ENCODE data around the gene FAM217A. TPM values are rescaled to one million over a fixed set of nuclear protein-coding genes. Genes with fewer than 3 reads are reported as not detected.
"Not testable (repeated sequence)": the region's sequence is repeated elsewhere in the genome, so short reads cannot be mapped to it uniquely, and the experiment has no call there.

The FAM217A gene
- total RNA-seq, 1 donor from 2014 or later: not detected

DNA sequence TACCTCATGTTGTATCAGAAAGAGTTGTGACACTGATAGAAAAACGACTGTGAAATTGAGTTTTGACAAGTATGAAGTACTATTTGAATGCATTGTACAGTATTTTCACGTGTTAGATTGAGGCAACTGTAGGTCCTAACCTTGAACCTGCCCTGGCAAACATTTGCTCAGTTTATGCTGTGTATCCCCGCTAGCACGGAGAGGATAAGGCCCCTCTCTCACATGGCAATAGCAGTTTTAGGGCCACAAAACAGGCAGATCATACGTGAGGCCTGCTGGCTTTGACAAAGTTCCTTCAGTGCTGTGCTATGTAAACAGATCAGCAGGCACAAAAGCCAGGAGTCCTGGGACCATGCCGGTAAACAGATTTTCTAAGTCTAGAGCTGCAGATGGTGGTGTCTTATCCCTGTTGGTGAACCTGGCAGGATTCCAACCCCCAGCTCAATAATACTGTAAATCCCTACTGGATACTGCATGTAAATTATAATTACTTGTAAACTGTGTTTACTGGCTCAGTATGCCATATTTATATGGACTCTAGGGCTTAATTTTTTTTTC lies 23.8 kb upstream of the FAM217A start:
- Histone ChIP-seq H3K9me3 (no peaks in the 10 kb centered on the region), H3K4me1 (no peaks in the 10 kb centered on the region), H3K27me3 (no peaks in the 10 kb centered on the region), H3K27ac (no peak overlapping the region), H3K4me3 (no peak overlapping the region), H3K36me3 (no peaks in the 10 kb centered on the region)
- intact Hi-C loops (cut with DNase I): no loop called here
- DNase-seq (ENCODE audit: extremely low spot score in 2 of 2): no peak
- no peak for TF ChIP-seq CTCF (IDR thresholded peaks at IDR 0.05)

DNA sequence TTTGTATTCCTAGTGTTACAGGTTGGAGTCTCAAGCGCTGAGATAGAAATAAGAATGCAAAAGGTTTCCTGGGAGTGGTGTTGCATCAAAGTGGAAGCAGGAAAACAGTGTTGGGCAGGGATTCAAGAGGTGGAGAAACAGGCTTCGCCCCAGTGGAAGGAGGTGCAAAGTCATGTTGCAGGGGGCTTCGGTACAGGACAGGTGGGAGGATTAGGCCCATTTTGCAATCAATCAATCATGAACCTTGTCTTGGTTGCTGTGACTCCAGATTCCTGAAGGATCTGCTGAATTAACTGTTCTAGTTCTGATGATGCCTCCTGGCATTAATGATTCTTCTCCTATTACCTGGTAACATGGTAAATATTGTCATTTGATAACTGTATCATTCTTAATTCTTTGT lies 22.4 kb upstream of the FAM217A start:
- no peaks in the 10 kb centered on the region for H3K9me3 ChIP-seq
- no peak for TF ChIP-seq CTCF (IDR thresholded peaks at IDR 0.05)
- no peak overlapping the region for H3K4me3 ChIP-seq
- H3K27ac ChIP-seq: no peak overlapping the region
- intact Hi-C loops (cut with DNase I): no loop called here
- H3K27me3 ChIP-seq: no peaks in the 10 kb centered on the region
- H3K4me1 ChIP-seq: no peaks in the 10 kb centered on the region
- H3K36me3 ChIP-seq: no peaks in the 10 kb centered on the region
- no peak for DNase-seq (ENCODE audit: extremely low spot score in 2 of 2)

- no peak for DNase-seq (ENCODE audit: extremely low spot score in 2 of 2)
- H3K27ac ChIP-seq: no peak overlapping the region
- no peaks in the 10 kb centered on the region for H3K4me1 ChIP-seq
- H3K27me3 ChIP-seq: no peaks in the 10 kb centered on the region
- H3K9me3 ChIP-seq: no peaks in the 10 kb centered on the region
- intact Hi-C loops (cut with DNase I): no loop called here
- TF ChIP-seq POLR2AphosphoS5 (IDR thresholded peaks at IDR 0.05; ENCODE audit: insufficient read depth in 1 of 2, low read depth in 1 of 2) (no peak), POLR2A (IDR thresholded peaks at IDR 0.05) (no peak), CTCF (IDR thresholded peaks at IDR 0.05) (no peak)
- H3K4me3 ChIP-seq: no peak overlapping the region
- no peaks in the 10 kb centered on the region for H3K36me3 ChIP-seq
Observed at GRCh38 chr6:4100655-4101054, 21.7 kb upstream of the FAM217A start.

DNA sequence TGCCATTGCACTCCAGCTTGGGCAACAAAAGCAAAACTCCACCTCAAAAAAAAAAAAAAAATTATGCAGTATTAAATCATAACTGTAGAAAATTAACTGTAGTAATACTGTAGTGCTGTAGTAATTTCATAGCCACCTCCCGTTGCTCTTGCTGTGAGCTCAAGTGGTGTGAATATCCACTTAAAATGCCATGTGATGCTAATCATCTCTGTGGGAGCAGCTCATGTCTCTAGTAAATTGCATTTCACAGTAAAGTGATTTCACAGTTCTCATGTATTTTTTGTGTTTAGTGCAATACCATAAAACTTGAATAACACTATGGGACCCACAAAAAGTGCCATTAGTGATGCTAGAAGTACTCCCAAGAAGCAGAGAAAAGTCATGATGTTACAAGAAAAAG lies 14.4 kb upstream of the FAM217A start:
- Histone ChIP-seq H3K27me3 (no peaks in the 10 kb centered on the region), H3K9me3 (no peaks in the 10 kb centered on the region), H3K36me3 (no peaks in the 10 kb centered on the region), H3K27ac (no peak overlapping the region), H3K4me1 (no peaks in the 10 kb centered on the region), H3K4me3 (no peak overlapping the region)
- no peak for DNase-seq (ENCODE audit: extremely low spot score in 2 of 2)
- intact Hi-C loops (cut with DNase I): no loop called here
- TF ChIP-seq POLR2AphosphoS5 (IDR thresholded peaks at IDR 0.05; ENCODE audit: insufficient read depth in 1 of 2, low read depth in 1 of 2) (no peak), POLR2A (IDR thresholded peaks at IDR 0.05) (no peak), CTCF (IDR thresholded peaks at IDR 0.05) (no peak)

DNA sequence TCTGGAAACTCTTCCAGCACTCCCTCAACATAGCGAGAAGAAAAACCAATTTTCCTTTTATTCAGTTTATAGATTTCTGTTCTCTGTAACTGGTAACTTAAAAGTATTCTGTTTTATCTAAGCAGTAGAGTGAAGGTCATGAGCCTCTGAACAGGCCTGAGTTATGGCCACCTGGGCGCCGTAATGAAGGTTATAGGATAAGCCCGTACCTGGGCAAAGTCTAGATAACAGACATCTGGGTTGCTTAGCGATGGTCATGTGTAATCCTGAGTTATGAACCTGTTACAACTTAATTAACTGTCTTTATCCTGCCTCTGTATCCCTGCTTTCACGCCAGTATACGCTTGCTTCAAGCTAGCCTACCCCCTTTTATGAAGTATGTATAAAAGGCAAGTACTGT lies 13.0 kb upstream of the FAM217A start:
- intact Hi-C loops (cut with DNase I): no loop called here
- Histone ChIP-seq H3K4me3 (no peak overlapping the region), H3K9me3 (no peaks in the 10 kb centered on the region), H3K4me1 (no peaks in the 10 kb centered on the region), H3K27me3 (no peaks in the 10 kb centered on the region), H3K36me3 (no peaks in the 10 kb centered on the region), H3K27ac (no peak overlapping the region)
- DNase-seq (ENCODE audit: extremely low spot score in 2 of 2): no peak
- TF ChIP-seq CTCF (IDR thresholded peaks at IDR 0.05) (no peak), POLR2A (IDR thresholded peaks at IDR 0.05) (no peak), POLR2AphosphoS5 (IDR thresholded peaks at IDR 0.05; ENCODE audit: insufficient read depth in 1 of 2, low read depth in 1 of 2) (no peak)

DNA sequence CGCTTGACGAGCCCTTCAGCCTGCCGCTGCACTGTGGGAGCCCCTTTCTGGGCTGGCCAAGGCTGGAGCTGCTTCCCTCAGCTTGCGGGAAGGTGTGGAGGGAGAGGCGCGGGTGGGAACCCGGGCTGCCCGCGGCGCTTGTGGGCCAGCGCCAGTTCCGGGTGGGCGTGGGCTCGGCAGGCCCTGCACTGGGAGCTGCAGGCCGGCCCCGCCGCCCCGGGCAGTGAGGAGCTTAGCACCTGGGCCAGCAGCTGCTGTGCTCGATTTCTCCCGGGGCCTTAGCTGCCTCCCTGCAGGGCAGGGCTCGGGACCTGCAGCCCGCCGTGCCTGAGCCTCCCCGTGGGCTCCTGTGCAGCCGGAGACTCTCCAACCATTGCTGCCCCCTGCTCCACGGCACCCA lies 11.1 kb upstream of the FAM217A start:
- H3K36me3 ChIP-seq; H3K27me3 ChIP-seq; H3K4me1 ChIP-seq; H3K4me3 ChIP-seq; intact Hi-C loops (cut with DNase I); DNase-seq (ENCODE audit: extremely low spot score in 2 of 2); H3K27ac ChIP-seq; H3K9me3 ChIP-seq: not testable (repeated sequence)

Measured in vagina (tissue), 2 donors.